HepG2 (cell line): ENCODE results near the gene CYB5A. TPM values are rescaled to one million over a fixed set of nuclear protein-coding genes. Genes with fewer than 3 reads are reported as not detected.

Experiments used
- EP300 ChIP-seq, 3 experiments: sonication (generic) in 1 of 3; formaldehyde crosslinking in 1 of 3; IDR thresholded peaks; 2 replicates each; pipeline versions ENCODE4 v1.5.1 to v1.6.1; 2011 to 2020; ENCODE audit warnings: low read depth in 2 of 3, low read length in 2 of 3, borderline replicate concordance in 1 of 3, improper control_type of control experiment in 1 of 3, mild to moderate bottlenecking in 1 of 3, missing genetic modification reagents in 1 of 3, moderate library complexity in 1 of 3
- GABPA ChIP-seq, 2 experiments: IDR thresholded peaks; 2 replicates each; pipeline ENCODE4 v1.6.1; 2011 to 2016; ENCODE audit warnings: low read depth in 2 of 2, low read length in 1 of 2, missing biosample characterization in 1 of 2, missing genetic modification characterization in 1 of 2
- HNF4A ChIP-seq: sonication (generic); formaldehyde crosslinking; IDR thresholded peaks from 2 replicates; pipeline ENCODE4 v1.4.0; 2020; ENCODE audit warnings: missing genetic modification reagents
- IKZF1 ChIP-seq: fragments of 450-650 bp; IDR thresholded peaks from 2 replicates; pipeline ENCODE4 v1.7.1; 2016
- KLF12 ChIP-seq: sonication (generic); formaldehyde crosslinking; IDR thresholded peaks from 2 replicates; pipeline ENCODE4 v1.4.0; 2020; ENCODE audit warnings: missing genetic modification reagents, borderline replicate concordance
- NFYB ChIP-seq: sonication (generic); formaldehyde crosslinking; IDR thresholded peaks from 2 replicates; pipeline ENCODE4 v1.4.0; 2020; ENCODE audit warnings: missing genetic modification reagents
- NKX3-1 ChIP-seq: sonication (generic); formaldehyde crosslinking; IDR thresholded peaks from 2 replicates; pipeline ENCODE4 v1.5.0; 2020; ENCODE audit warnings: missing genetic modification reagents
- SALL2 ChIP-seq: sonication (generic); formaldehyde crosslinking; IDR thresholded peaks from 2 replicates; pipeline ENCODE4 v1.8.1; 2023; ENCODE audit warnings: mild to moderate bottlenecking, missing genetic modification reagents, inconsistent platforms
- TOE1 ChIP-seq: sonication (generic); formaldehyde crosslinking; IDR thresholded peaks from 2 replicates; pipeline ENCODE4 v1.4.0; 2020; ENCODE audit warnings: mild to moderate bottlenecking, missing genetic modification reagents
- ZBTB3 ChIP-seq: sonication (generic); formaldehyde crosslinking; IDR thresholded peaks from 2 replicates; pipeline ENCODE4 v1.4.0; 2020; ENCODE audit warnings: low read depth, mild to moderate bottlenecking, moderate library complexity, missing genetic modification reagents, borderline replicate concordance
- ZNF251 ChIP-seq: sonication (generic); formaldehyde crosslinking; IDR thresholded peaks from 2 replicates; pipeline ENCODE4 v1.9.0; 2021; ENCODE audit warnings: mild to moderate bottlenecking, missing genetic modification reagents
- ZNF382 ChIP-seq: sonication (generic); formaldehyde crosslinking; IDR thresholded peaks from 2 replicates; pipeline ENCODE4 v1.5.0; 2020; ENCODE audit warnings: missing genetic modification reagents, mild to moderate bottlenecking, borderline replicate concordance
- ZNF720 ChIP-seq: sonication (generic); formaldehyde crosslinking; IDR thresholded peaks from 2 replicates; pipeline ENCODE4 v1.4.0; 2020; ENCODE audit warnings: missing genetic modification reagents
- polyA plus RNA-seq, 8 experiments: library from polyadenylated mRNA; depleted of rRNA in 3 of 8; stranded (reverse) in 7 of 8; unstranded in 1 of 8; fragments of >200 nt; fragmentation: Illumina TruSeq in 4 of 8; extraction: Trizol in 4 of 8; gene quantifications; 2 replicates each; pipeline versions ENCODE4 v1.2.1 to v1.2.3, GENCODE V29; 2011 to 2016; ENCODE audit warnings: low read depth in 4 of 8, missing spikeins in 1 of 8, mixed read lengths in 1 of 8; ENCODE audit not compliant: insufficient read depth in 1 of 8
- total RNA-seq, 5 experiments: library from RNA; depleted of rRNA; stranded (reverse); fragments of >200 nt; fragmentation: Illumina TruSeq; extraction: Trizol; gene quantifications; 2 replicates each; pipeline ENCODE4 v1.2.3, GENCODE V29; 2016; ENCODE audit warnings: low read depth in 1 of 5
- TF ChIP-seq, protein P1 (sequence below): sonication (generic); formaldehyde crosslinking; IDR thresholded peaks from 2 replicates; pipeline ENCODE4 v1.9.0; 2021; ENCODE audit warnings: missing genetic modification reagents, borderline replicate concordance
- TF ChIP-seq, protein P2 (sequence below): sonication (generic); formaldehyde crosslinking; IDR thresholded peaks from 2 replicates; pipeline ENCODE4 v1.5.0; 2020; ENCODE audit warnings: missing genetic modification reagents
- TF ChIP-seq, protein P3 (sequence below): sonication (generic); formaldehyde crosslinking; IDR thresholded peaks from 2 replicates; pipeline ENCODE4 v1.4.0; 2020; ENCODE audit warnings: missing genetic modification reagents
- TF ChIP-seq, protein P4 (sequence below): sonication (generic); formaldehyde crosslinking; IDR thresholded peaks from 2 replicates; pipeline ENCODE4 v1.4.0; 2020; ENCODE audit warnings: missing genetic modification reagents

CYB5A gene
- total and polyA plus RNA-seq, 2 of the 13 experiments (the other 11 are each of a cell fraction or from before 2014, with no cell fraction given): 215 to 356 TPM

DNA sequence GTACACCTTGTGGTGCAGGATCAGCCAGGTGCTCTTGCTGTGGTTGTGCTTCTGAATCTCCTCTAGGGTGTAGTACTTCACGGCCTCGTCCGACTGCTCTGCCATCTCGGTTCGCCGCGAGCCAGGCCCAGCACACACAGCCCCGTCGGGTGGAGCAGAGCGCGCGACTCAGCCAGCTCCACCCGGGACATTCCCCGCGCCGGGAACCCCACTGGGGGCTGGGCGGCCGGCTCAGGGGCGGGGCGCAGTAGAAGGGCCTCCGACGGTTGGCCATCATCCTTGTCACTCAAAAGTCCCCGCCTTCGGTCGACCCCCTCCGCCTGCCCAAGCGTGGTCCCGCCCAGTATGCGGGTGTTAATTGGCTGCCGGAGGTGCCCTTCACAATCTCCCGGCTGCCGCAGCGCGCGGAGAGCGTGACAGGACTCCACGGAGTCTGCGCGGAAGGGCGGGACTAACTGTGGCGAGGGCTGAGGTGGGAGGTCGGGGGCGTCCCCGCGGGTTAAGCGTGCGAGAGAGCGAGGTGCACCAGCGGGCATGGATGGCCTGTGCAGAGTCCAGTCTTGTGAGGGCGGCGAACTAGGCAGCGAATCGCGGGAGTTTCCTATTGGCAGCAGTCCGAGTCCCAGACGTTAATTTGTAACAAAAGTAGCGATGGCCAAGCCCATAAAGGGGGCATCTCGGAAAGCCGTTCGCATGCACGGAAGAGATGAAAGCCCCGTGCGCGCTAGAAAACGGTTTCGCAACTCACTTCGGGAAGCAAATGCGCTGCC lies at the start of gene CYB5A (continued):
- TF ChIP-seq, protein P1, sequence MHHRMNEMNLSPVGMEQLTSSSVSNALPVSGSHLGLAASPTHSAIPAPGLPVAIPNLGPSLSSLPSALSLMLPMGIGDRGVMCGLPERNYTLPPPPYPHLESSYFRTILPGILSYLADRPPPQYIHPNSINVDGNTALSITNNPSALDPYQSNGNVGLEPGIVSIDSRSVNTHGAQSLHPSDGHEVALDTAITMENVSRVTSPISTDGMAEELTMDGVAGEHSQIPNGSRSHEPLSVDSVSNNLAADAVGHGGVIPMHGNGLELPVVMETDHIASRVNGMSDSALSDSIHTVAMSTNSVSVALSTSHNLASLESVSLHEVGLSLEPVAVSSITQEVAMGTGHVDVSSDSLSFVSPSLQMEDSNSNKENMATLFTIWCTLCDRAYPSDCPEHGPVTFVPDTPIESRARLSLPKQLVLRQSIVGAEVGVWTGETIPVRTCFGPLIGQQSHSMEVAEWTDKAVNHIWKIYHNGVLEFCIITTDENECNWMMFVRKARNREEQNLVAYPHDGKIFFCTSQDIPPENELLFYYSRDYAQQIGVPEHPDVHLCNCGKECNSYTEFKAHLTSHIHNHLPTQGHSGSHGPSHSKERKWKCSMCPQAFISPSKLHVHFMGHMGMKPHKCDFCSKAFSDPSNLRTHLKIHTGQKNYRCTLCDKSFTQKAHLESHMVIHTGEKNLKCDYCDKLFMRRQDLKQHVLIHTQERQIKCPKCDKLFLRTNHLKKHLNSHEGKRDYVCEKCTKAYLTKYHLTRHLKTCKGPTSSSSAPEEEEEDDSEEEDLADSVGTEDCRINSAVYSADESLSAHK (CRISPR knock-in tag): no peak
- no peak for TF ChIP-seq ZNF382 (CRISPR knock-in tag)
- no peak for TF ChIP-seq TOE1 (CRISPR knock-in tag)
- TF ChIP-seq ZNF720 (CRISPR knock-in tag): no peak
- TF ChIP-seq GABPA (IDR thresholded peaks at IDR 0.05; ENCODE audit: low read depth, low read length): peak; percentile 32; the same call in 1 of the 2 replicates
- peak; percentile 41 for TF ChIP-seq GABPA (CRISPR knock-in tag; IDR thresholded peaks at IDR 0.05; ENCODE audit: low read depth)
- no peak for TF ChIP-seq KLF12 (CRISPR knock-in tag)
- TF ChIP-seq SALL2 (CRISPR knock-in tag): no peak; the same call in 1 of the 2 replicates
- no peak for TF ChIP-seq ZNF251 (CRISPR knock-in tag)
- TF ChIP-seq, protein P2, sequence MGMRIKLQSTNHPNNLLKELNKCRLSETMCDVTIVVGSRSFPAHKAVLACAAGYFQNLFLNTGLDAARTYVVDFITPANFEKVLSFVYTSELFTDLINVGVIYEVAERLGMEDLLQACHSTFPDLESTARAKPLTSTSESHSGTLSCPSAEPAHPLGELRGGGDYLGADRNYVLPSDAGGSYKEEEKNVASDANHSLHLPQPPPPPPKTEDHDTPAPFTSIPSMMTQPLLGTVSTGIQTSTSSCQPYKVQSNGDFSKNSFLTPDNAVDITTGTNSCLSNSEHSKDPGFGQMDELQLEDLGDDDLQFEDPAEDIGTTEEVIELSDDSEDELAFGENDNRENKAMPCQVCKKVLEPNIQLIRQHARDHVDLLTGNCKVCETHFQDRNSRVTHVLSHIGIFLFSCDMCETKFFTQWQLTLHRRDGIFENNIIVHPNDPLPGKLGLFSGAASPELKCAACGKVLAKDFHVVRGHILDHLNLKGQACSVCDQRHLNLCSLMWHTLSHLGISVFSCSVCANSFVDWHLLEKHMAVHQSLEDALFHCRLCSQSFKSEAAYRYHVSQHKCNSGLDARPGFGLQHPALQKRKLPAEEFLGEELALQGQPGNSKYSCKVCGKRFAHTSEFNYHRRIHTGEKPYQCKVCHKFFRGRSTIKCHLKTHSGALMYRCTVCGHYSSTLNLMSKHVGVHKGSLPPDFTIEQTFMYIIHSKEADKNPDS: 0 out of 2 replicates have a peak, but pooled peaks have one; percentile 68
- peak; percentile 96 for TF ChIP-seq NFYB (CRISPR knock-in tag)
- TF ChIP-seq EP300 (IDR thresholded peaks at IDR 0.05; ENCODE audit: low read depth in 2 of 2, low read length in 2 of 2): peak; percentile 26 to 74; a peak in 2 of 4 replicates
- peak; percentile 65 for TF ChIP-seq EP300 (CRISPR knock-in tag; IDR thresholded peaks at IDR 0.05; ENCODE audit: borderline replicate concordance)
- no peak for TF ChIP-seq IKZF1
- TF ChIP-seq ZBTB3 (CRISPR knock-in tag): no peak
- no peak for TF ChIP-seq NKX3-1 (CRISPR knock-in tag)
- TF ChIP-seq, protein P3, sequence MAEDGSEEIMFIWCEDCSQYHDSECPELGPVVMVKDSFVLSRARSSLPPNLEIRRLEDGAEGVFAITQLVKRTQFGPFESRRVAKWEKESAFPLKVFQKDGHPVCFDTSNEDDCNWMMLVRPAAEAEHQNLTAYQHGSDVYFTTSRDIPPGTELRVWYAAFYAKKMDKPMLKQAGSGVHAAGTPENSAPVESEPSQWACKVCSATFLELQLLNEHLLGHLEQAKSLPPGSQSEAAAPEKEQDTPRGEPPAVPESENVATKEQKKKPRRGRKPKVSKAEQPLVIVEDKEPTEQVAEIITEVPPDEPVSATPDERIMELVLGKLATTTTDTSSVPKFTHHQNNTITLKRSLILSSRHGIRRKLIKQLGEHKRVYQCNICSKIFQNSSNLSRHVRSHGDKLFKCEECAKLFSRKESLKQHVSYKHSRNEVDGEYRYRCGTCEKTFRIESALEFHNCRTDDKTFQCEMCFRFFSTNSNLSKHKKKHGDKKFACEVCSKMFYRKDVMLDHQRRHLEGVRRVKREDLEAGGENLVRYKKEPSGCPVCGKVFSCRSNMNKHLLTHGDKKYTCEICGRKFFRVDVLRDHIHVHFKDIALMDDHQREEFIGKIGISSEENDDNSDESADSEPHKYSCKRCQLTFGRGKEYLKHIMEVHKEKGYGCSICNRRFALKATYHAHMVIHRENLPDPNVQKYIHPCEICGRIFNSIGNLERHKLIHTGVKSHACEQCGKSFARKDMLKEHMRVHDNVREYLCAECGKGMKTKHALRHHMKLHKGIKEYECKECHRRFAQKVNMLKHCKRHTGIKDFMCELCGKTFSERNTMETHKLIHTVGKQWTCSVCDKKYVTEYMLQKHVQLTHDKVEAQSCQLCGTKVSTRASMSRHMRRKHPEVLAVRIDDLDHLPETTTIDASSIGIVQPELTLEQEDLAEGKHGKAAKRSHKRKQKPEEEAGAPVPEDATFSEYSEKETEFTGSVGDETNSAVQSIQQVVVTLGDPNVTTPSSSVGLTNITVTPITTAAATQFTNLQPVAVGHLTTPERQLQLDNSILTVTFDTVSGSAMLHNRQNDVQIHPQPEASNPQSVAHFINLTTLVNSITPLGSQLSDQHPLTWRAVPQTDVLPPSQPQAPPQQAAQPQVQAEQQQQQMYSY (CRISPR knock-in tag): no peak
- TF ChIP-seq, protein P4, sequence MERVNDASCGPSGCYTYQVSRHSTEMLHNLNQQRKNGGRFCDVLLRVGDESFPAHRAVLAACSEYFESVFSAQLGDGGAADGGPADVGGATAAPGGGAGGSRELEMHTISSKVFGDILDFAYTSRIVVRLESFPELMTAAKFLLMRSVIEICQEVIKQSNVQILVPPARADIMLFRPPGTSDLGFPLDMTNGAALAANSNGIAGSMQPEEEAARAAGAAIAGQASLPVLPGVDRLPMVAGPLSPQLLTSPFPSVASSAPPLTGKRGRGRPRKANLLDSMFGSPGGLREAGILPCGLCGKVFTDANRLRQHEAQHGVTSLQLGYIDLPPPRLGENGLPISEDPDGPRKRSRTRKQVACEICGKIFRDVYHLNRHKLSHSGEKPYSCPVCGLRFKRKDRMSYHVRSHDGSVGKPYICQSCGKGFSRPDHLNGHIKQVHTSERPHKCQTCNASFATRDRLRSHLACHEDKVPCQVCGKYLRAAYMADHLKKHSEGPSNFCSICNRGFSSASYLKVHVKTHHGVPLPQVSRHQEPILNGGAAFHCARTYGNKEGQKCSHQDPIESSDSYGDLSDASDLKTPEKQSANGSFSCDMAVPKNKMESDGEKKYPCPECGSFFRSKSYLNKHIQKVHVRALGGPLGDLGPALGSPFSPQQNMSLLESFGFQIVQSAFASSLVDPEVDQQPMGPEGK (CRISPR knock-in tag): peak; percentile 79
- TF ChIP-seq HNF4A (CRISPR knock-in tag): peak; percentile 95
